ENCODE data around the gene ID4.
"Not testable (repeated sequence)": the region's sequence is repeated elsewhere in the genome, so short reads cannot be mapped to it uniquely, and the experiment has no call there.

ID4 gene

GRCh38 chr6:19833947-19834346 lies 3.2 kb upstream of the ID4 start:
- no peak for DNase-seq (ENCODE audit: low read depth)

GRCh38 chr6:19834858-19835257 lies 2.3 kb upstream of the ID4 start:
- DNase-seq (ENCODE audit: low read depth): no peak

GRCh38 chr6:19835605-19836004 lies 1.6 kb upstream of the ID4 start:
- DNase-seq (ENCODE audit: low read depth): no peak

GRCh38 chr6:19837511-19838441 lies 606 bp downstream of the ID4 start:
- DNase-seq (ENCODE audit: low read depth): no peak

GRCh38 chr6:19838442-19839236 lies 1.5 kb downstream of the ID4 start:
- no peak for DNase-seq (ENCODE audit: low read depth)

GRCh38 chr6:19839237-19839546 lies 2.0 kb downstream of the ID4 start:
- DNase-seq (ENCODE audit: low read depth): no peak

- no peak for DNase-seq (ENCODE audit: low read depth)
These were observed 2.6 kb downstream of the ID4 start for GRCh38 chr6:19839788-19840187.

- no peak for DNase-seq (ENCODE audit: low read depth)
These were observed 4.0 kb downstream of the ID4 start for GRCh38 chr6:19841181-19841580.

- DNase-seq (ENCODE audit: low read depth): no peak
These were observed 5.0 kb downstream of the ID4 start for GRCh38 chr6:19842030-19842615.

GRCh38 chr6:19844689-19845088 lies 7.5 kb downstream of the ID4 start:
- DNase-seq (ENCODE audit: low read depth): no peak

GRCh38 chr6:19845266-19846041 lies 8.3 kb downstream of the ID4 start:
- DNase-seq (ENCODE audit: low read depth): no peak

- no peak for DNase-seq (ENCODE audit: low read depth)
These were observed 11.4 kb downstream of the ID4 start for GRCh38 chr6:19848465-19849029.

- no peak for DNase-seq (ENCODE audit: low read depth)
These were observed 12.0 kb downstream of the ID4 start for GRCh38 chr6:19849196-19849595.

GRCh38 chr6:19849755-19850154 lies 12.6 kb downstream of the ID4 start:
- DNase-seq (ENCODE audit: low read depth): no peak

GRCh38 chr6:19851241-19852089 lies 14.3 kb downstream of the ID4 start:
- peak; percentile 62 for DNase-seq (ENCODE audit: low read depth)

GRCh38 chr6:19852090-19852457 lies 14.9 kb downstream of the ID4 start:
- DNase-seq (ENCODE audit: low read depth): no peak

GRCh38 chr6:19852927-19853326 lies 15.8 kb downstream of the ID4 start:
- DNase-seq (ENCODE audit: low read depth): no peak

GRCh38 chr6:19854421-19855015 lies 17.3 kb downstream of the ID4 start:
- DNase-seq (ENCODE audit: low read depth): not testable (repeated sequence)

- DNase-seq (ENCODE audit: low read depth): no peak
These were observed 18.4 kb downstream of the ID4 start for GRCh38 chr6:19855536-19855935.

GRCh38 chr6:19857139-19857538 lies 20.0 kb downstream of the ID4 start:
- no peak for DNase-seq (ENCODE audit: low read depth)

- no peak for DNase-seq (ENCODE audit: low read depth)
These were observed 20.5 kb downstream of the ID4 start for GRCh38 chr6:19857703-19858102.
